GM21576 (cell line): ENCODE measurements around the gene VAMP7.
"Not testable (repeated sequence)": the region's sequence is repeated elsewhere in the genome, so short reads cannot be mapped to it uniquely, and the experiment has no call there.

Source experiments
- ATAC-seq: cut with Tn5 transposase; IDR thresholded peaks from one replicate; pipeline ENCODE4 v1.9.1; 2021; ENCODE audit warnings: mild to moderate bottlenecking, moderate library complexity; ENCODE audit not compliant: unreplicated experiment

VAMP7 gene

GRCh38 chrX:155986995-155987394, 105.8 kb downstream of the VAMP7 start:
- not testable (repeated sequence) for ATAC-seq

DNA sequence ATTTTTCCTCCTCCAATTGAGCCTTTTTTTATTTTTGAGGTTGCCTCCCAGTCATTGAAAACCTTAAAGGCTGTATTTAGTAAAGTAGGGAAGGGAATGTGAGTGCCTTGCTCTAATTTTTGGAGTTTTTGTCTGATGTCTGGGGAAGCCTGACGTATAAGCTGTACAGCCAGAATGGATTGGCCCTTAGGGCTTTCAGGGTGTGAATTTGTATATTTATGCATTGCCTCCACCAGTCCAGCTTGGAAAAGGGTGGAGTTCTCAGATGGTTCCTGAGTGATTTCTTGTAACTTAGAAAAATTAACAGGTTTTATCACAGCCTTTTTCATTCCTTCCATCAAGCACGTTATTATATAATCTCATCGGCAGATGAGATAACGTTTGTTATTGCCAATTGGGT, 107.7 kb downstream of the VAMP7 start:
- no peak for ATAC-seq
